HG03457 (cell line): ENCODE data around the gene FOXE1.

Experiments used
- ATAC-seq: cut with Tn5 transposase; IDR thresholded peaks from one replicate; pipeline ENCODE4 v1.9.1; 2021; ENCODE audit warnings: moderate number of reproducible peaks; ENCODE audit not compliant: unreplicated experiment

Gene FOXE1

DNA sequence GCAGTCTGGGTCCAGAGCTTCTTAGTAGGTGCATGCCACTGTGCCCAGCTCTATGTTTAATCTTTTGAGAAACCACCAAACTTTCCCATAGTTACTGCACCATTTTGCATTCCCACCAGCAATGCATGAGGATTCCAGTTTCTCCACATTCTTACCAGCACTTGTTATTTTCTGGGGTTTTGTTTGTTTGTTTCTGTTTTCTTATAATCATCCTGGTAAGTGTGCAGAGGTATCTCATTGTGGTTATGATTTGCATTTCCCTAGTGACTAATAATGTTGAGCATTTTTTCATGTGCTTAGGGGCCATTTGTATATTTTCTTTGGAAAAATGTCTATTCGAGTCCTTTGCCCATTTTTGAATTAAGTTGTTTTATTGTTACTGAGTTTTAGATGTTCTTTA is 11.4 kb downstream of the FOXE1 start:
- ATAC-seq, result no peak

DNA sequence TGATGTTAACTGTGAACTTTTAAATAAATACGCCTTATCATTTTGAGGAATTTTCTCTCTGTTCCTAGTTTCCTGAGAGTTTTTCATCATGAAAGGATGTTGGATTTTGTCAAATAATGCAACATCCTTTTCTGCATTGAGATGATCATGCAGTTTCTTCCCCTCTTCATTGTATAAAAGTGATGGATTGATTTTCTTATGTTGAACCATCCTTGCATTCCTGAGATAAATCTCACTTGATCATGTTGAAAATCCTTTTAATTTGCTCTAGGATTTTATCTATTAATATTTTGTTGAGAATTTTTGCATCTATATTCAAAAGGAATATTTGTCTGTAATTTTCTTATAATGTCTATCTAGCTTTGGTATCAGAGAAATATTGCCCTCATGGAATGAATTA is 13.3 kb downstream of the FOXE1 start:
- no peak for ATAC-seq

DNA sequence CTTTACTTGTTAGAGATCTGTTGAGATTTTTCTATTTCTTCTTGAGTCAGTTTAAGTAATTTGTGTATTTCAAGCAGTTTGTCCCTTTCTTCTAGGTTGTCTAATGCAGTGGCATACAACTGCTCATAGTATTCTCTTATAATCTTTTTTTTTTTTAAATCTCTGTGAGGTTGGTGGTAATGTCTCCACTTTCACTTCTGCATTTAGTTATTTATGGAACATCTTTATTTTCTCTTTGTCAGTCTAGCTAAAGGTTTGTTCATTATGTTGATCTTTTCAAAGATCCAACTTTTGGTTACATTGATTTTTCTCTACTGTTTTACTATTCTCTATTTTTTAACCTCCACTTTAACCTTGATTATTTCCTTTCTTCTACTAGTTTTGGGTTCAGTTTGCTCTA is 13.8 kb downstream of the FOXE1 start:
- no peak for ATAC-seq

DNA sequence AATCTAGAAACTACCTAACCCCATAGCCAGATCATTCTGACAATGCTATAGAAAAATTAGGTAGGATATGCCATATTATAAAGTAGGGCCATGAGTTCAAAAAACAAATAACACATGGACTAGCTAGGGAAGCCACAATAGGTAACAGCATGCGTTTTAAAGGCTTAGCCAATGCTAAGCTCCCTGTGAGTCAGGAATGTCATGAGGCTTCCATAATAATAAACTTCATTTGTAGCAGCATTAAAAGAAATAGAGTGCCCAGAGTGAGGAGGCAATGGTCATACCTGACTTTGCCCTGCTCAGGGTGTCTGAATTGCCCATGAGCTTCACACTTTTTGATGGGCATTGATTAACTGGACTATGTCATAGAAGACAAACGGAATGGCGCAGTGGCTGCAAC is 15.8 kb downstream of the FOXE1 start:
- ATAC-seq, result no peak

DNA sequence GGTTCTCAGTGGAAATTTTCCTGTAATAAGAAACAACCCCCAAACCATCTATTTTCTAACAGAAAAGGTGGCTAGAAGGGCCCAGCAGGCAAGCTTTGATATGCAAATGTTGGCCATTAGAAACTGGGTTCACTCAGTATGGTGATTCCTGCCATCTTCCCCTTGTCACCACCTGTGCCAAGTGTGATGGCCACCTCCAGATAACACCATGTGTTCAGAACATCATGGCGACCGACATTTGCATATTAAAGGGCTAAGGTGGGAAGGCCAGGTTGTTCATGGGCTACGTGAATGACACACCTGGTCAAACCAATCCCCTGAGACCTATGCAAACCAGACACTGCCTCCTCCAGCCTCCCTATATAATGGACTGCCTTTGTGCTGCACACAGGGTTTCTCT is 20.4 kb downstream of the FOXE1 start:
- no peak for ATAC-seq

DNA sequence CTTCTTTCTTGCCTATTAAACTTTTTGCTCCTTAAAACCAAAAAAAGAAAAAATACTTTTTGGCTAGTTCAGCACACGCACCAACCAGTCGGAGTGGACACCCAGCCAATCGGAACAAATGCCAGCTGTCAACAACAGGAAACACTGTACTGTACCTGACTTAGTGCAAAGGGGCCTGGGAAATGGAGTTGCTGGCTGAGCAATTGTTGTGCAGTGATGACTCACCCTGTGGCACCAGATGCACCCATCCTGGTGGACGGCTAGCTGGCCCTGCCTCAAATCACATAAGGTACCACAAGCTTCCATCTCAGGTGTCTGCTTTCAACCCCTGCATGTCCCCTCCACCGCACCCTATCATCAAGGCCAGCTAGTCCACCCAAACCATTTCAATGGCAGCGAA is 20.9 kb downstream of the FOXE1 start:
- ATAC-seq, result no peak

DNA sequence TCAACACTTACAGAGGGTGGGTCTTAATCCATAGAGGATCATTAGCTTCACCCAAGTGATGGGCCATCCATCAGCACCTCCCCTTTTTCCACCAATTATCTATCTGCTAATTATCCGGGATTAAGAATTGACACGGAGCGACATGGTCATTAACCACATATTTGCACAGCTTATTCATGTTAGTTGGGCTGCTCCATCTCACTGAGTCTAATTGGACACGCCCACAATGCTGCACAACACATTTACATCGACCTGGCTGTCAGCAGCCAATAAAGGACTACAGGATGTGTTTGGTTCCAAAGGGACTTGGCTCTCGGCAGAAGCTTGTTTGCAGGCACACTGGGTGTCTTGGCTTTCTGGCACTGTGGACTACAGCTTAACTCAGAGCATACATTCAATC is 21.6 kb downstream of the FOXE1 start:
- no peak for ATAC-seq

DNA sequence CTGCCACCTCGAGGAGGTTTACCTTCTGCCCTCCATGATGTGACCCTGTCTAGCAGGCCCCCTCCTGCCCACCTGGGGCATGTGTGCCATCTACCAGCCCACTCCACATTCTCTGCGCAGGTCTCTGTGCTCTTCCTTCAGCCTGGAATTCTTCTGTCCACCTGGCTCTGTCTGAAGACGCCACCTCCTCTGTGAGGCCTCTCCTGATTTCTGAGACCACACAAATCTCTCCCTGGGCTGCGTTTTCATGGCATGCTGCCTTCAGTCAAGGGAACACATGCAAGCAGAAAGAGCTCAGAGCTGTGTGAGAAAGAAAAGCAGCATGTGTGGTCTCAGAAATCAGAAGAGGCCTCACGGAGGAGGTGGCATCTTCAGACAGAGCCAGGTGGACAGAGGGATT is 22.1 kb downstream of the FOXE1 start:
- ATAC-seq, result no peak

DNA sequence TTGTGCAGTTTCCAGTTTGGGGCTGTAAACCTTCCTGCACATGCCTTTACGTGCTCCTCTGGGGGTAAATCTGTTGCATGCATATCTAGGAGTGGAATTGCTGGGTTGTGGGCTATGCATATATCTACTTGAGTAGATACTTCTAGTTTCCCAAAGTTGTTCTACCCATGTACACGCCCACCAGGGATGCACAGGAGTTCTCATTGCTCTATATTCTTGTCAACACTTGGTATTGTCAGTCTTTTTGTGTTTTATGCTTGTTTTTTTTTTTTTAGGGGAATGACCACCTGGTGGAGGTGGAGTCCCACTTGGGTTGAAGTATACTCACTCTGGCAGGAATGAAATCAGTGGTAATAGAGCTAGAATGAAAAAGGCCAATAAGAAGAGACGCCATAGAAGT is 23.0 kb downstream of the FOXE1 start:
- no peak for ATAC-seq

DNA sequence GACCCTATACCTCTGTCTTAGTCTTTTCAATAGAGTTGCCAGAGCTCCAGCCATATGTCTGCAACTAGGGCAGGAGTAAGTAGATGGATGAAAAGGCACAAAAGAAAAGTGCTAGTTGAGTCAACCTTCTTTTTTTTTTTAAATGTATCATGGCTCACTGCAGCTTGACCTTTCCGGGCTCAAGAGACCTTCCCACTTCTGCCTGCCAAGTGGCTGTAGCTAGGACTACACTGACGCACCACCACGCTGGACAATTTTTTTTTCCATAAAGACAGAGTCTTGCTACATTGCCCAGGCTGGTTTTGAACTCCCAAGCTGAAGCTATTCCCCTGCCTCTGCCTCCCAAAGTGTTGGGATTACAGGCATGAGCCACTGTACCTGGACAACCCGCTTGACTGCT is 27.3 kb downstream of the FOXE1 start:
- ATAC-seq, result no peak

DNA sequence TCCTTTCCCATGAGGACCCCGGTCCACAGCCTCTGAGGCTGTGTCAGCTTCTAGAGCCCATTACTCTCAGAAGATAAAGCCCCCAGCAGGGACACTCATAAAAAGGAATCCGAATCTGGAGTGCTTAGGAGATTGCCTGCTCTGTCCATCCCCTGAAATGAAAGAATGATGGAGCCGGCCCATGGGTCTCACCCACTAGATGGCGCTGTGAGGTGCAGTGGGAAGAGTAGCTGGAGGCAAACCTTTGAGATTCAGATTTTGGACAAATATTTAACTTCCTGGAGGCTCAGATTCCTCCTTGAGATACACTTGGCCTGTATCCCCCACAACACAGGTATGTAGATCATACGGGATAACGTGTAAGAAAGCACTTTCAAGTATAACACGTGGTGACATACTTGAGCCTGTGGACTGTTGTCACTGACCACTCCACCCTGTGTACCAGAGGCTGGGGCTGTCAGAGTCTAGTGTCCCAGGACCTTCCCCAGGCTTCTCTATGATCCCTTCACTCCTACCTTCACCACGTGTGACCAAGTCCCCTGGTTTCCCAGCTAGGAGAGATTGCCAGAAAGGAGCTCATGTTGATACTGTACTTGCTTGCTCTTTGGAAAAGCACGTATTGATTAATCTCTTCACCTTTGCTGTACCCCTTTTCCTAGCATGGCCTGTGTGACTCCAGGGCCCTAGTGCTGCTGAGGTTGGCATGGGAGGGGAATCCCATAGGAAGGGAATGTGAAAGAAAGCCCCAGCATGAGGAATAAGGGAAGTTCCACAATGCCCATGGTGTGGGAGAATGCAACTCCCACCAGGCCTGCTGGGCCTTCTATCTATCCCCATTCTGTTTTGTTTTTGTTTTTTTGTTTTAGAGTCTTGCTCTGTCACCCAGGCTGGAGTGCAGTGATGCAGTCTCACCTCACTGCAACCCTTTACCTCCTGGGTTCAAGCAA is 37.2 kb downstream of the FOXE1 start:
- no peak for ATAC-seq

DNA sequence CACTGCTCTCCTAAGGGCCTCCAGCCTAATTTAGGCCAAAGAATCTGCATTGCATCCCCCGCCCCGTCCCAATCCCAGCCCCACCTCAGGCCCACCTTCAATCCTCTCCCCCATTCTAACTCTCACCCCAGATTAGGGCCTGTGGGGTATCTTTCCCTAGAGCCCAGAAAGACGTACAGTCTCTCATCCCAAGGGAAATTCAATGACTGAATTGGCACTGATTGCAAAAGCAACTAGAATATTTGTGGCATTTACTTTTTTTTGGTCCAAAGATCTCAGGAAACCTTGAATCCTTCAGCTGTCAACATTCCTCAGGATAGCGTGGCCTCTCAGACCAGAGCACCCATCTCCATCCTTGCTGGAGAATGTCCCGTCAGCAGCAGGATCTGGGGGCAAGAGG is 38.7 kb downstream of the FOXE1 start:
- ATAC-seq, result no peak

DNA sequence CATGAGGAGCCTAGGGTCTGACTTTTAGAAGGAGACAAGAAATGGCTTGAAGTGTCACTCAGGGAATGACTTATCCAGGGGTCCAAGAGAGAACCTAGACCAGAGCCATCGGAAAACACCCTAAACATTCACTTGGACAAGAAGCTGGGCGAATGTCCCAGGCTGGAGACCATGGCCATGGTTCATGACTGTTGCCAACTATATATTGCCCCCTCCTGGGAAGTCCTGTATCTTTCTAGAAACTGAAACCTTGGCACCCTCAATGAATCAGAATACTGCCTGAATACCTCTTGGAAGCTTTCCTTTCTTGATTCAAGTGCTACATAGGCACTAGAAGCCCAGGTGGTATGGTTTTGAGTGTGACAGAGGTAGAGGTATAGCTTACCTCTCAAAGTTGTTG is 39.4 kb downstream of the FOXE1 start:
- no peak for ATAC-seq

DNA sequence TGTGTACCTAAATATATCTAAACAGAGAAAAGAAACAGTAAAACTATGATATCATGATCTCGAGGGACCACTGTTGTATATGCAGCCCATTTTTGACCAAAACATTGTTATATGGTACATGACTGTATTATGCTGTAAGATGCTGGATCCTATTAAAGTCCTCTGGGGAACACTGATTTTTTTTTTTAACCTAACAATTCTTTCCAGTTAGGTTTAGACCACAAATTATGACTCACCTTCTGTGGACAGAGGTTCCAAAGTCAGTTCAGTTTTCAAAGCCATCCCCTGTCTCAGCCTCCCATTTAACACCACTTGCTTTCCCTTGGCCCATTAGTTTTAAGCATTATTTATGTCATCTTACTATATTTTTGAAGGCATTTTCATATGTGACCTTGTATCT is 42.2 kb downstream of the FOXE1 start:
- ATAC-seq, result no peak

DNA sequence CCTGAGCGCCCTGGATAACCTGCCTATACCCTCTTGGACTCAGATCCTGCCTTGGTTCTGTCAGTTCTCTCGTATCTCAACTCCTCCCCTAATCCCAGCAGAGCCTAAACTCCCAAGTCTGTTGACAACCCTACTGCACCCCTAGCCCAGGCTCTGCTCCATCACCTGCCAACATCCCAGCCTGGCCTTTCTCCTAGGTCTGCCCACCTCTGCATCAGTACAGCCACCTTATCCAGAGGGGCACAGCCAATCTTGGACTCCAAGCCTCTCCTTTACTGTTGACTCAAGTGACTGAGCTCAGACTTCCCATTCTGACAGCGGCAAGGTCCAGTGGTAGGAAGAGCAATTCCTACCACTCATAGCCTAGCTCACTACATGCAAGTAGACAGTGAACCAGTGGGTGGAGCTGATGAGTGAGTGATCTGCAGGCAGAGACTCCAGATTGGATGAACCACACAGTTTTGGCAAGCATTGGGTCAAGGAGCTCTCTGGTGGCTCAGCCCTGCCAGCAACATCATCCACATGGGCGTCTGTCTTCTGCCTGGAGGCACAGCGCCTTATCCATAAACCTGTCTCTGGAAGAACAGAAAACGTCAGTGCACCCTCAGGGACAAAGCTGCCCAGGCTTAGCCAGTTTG is 42.8 kb downstream of the FOXE1 start:
- no peak for ATAC-seq

DNA sequence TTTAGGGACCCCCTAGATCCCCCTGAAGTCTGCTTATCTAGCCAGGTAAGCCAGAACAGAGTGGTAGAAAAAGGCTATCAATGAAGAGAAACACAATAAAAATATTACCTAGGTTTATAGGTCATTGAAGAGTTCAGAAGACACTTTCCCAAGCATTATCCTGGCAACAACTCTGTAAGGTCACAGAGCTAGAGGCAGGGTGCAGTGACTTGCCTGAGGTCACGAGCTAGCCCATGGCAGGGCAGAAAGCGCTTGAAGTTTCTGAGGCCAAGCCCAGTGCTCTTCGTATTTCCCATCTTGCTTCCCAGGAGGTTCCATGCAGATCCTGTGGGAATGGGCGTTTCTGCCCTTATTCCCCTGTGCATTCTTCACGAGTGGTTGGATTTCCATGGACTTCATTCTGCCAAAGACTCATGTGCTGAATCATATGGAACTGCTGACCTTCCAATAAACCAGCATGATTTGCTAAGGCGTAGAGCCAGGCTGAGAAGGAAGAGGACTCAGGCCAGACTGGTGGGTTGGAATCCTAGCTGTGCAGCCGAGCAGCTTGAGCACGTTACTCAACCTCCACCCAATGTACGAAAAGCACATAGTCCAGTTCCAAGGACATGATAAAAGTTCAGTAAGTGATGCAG is 47.2 kb downstream of the FOXE1 start:
- no peak for ATAC-seq

DNA sequence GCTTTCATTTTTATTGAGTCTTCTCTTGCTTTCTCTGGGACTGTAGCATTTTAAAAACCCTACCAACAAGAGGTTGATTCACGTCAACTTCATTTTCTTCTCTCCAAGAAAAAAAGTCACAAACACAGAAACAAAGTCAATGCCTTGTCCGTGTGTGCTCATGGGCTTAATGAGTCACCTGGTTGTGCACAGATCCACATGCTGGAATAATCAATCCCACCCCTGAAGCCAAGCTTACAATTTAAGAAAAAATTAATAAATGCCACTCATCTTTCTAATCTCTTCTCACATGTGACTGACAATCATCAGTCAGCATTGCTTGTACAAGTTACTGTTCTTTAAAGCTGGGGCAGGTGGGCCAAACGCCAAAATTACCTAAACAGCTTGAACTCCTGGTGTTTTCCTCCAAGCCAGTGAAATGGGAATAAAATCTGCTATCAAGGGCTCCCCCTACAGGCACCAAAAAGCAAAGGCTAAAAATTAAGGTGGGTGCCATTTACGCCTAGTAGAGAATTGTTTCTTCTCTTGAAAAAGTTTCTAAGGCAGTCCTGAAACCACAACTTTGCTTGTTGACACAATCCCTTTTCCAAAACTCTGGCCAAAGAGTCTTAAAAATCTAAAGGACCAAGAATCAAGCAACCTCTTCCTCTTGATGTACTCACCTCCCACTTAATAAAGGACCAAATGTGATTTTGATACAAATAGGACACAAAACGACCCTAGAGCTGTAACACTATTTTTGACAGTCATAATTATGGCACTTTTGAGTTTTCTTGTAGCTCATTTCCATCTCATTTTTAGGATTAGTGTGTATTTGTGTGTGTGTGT is 47.9 kb downstream of the FOXE1 start:
- ATAC-seq, result no peak

DNA sequence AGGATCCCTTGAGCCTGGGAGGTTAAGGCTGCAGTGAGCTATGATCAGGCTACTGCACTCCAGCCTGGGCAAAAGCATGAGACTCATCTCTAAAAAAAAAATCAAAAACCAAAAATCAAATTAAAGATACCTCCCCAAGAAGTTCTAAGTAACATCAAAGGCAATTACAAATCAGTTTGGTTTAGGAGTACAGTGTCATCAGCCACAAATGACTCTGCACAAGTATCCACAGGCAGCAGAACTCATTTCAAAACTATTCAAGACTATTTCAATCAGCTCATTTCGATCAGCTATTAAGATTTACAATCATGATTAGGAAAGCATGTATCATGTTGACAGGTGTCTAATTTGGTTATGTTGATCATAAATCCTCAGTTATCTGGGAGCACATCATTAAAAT is 50.2 kb downstream of the FOXE1 start:
- ATAC-seq, result no peak

DNA sequence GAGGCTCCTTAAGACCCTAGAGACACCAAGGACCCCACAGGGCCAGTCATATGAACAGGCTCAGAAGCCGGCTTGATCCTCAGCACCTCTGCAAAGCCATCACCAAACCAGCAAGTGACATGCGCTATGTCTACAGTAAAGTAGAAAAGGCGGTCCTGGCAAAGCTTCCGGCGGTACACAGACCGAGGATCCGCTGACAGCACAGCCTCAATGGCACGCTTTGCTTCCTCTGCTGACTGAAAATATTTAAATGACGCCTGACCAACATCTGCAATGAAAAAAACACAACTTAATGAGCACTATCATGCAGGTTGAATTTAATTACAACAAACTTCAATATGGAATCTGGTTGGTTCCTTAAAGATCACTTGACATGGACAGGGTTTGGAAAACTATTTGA is 51.7 kb downstream of the FOXE1 start:
- no peak for ATAC-seq

DNA sequence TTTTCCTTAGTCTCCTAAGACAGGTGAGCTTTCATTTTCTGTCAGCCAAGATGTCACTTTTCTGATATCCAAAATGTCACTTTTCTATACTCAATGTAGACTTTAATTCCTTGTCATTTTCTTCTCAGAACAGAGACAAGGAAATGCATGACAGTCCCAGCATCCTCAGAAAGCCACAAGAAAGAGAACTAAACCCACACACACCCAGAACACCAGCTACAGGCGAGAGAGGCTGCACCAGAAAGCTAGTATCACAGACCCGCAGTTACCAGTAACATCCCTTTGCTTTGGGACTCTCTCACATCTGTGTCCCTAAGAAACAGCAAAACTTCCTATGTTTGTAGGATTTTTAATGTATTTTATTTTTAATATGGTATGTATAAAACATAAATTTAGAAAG is 52.2 kb downstream of the FOXE1 start:
- no peak for ATAC-seq
